IMR-90 (cell line): ENCODE measurements around the gene SMTN.

Experiments used
- BHLHE40 ChIP-seq: fragments of 150-350 bp; IDR thresholded peaks from 2 replicates; pipeline ENCODE4 v1.6.1; 2016; ENCODE audit warnings: mild to moderate bottlenecking, low read depth, low read length
- CTCF ChIP-seq: conservative IDR thresholded peaks from 2 replicates; pipeline ENCODE4 v1.5.1; 2012; ENCODE audit warnings: mild to moderate bottlenecking, low read depth, low read length, improper control_type of control experiment
- FOS ChIP-seq: fragments of 150-350 bp; IDR thresholded peaks from 2 replicates; pipeline ENCODE4 v1.6.1; 2016; ENCODE audit warnings: low read depth, low read length
- MAFK ChIP-seq: IDR thresholded peaks from 2 replicates; pipeline ENCODE4 v1.6.1; 2012; ENCODE audit warnings: low read depth, low read length, improper control_type of control experiment
- MAZ ChIP-seq: IDR thresholded peaks from 2 replicates; pipeline ENCODE4 v1.6.1; 2012; ENCODE audit warnings: low read depth, mild to moderate bottlenecking, low read length, improper control_type of control experiment, moderate library complexity, borderline replicate concordance
- MXI1 ChIP-seq: IDR thresholded peaks from 2 replicates; pipeline ENCODE4 v1.6.1; 2012; ENCODE audit warnings: low read depth, mild to moderate bottlenecking, low read length, moderate library complexity, borderline replicate concordance
- NFE2L2 ChIP-seq: fragments of 150-350 bp; IDR thresholded peaks from 2 replicates; pipeline ENCODE4 v1.6.1; 2016; ENCODE audit warnings: low read depth, mild to moderate bottlenecking, low read length
- POLR2A ChIP-seq: IDR thresholded peaks from 2 replicates; pipeline ENCODE4 v1.6.1; 2012; ENCODE audit warnings: mild to moderate bottlenecking, low read depth, low read length
- RAD21 ChIP-seq: IDR thresholded peaks from 2 replicates; pipeline ENCODE4 v1.6.1; 2012; ENCODE audit warnings: low read length, improper control_type of control experiment
- RCOR1 ChIP-seq: IDR thresholded peaks from 2 replicates; pipeline ENCODE4 v1.6.1; 2012; ENCODE audit warnings: mild to moderate bottlenecking, low read length, improper control_type of control experiment; ENCODE audit not compliant: insufficient replicate concordance
- SMC3 ChIP-seq: fragments of 150-350 bp; IDR thresholded peaks from 2 replicates; pipeline ENCODE4 v1.6.1; 2016; ENCODE audit warnings: low read depth, mild to moderate bottlenecking, antibody characterized with exemption, low read length, moderate library complexity
- USF2 ChIP-seq: fragments of 150-350 bp; IDR thresholded peaks from 2 replicates; pipeline ENCODE4 v1.6.1; 2017; ENCODE audit warnings: mild to moderate bottlenecking, antibody characterized with exemption, low read length, low read depth
- TF ChIP-seq, protein P1 (sequence below): fragments of 150-350 bp; IDR thresholded peaks from 2 replicates; pipeline ENCODE4 v1.6.1; 2016; ENCODE audit warnings: low read depth, mild to moderate bottlenecking, low read length, moderate library complexity, borderline replicate concordance

DNA sequence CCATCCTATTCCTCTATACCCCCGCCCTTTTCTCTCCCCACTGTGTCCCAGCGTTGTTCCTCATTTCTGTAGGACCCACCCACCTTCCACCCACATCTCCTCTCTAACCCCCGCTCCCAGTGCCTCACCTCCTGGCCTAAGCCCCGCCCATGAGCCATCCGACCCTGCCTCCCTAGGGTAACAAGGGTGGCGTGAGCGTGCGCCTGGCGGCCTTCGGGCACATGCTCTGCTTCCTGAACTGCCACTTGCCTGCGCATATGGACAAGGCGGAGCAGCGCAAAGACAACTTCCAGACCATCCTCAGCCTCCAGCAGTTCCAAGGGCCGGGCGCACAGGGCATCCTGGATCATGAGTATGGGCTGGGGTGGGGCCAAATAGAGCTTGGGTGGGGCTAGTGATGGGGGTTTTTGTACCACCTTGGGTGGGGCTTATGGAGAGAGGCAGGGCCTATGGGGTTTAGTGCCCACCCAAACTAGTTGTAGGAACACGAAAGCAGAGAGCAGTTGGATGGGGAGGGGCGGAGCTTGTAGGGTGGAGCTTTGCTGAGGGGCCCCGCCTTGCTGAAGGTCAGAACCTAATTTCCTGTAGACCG, 46.2 kb downstream of the SMTN start:
- TF ChIP-seq CTCF (no peak), FOS (no peak), POLR2A (no peak), MAZ (no peak), USF2 (no peak), MAFK (no peak), BHLHE40 (no peak), MXI1 (no peak), SMC3 (no peak), RCOR1 (no peak), RAD21 (no peak), NFE2L2 (no peak)
- TF ChIP-seq, protein P1, sequence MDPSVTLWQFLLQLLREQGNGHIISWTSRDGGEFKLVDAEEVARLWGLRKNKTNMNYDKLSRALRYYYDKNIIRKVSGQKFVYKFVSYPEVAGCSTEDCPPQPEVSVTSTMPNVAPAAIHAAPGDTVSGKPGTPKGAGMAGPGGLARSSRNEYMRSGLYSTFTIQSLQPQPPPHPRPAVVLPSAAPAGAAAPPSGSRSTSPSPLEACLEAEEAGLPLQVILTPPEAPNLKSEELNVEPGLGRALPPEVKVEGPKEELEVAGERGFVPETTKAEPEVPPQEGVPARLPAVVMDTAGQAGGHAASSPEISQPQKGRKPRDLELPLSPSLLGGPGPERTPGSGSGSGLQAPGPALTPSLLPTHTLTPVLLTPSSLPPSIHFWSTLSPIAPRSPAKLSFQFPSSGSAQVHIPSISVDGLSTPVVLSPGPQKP: no peak
